Endothelial cell of umbilical vein (primary cell): ENCODE data around the gene POLR1D. TPM values are rescaled to one million over a fixed set of nuclear protein-coding genes. Genes with fewer than 3 reads are reported as not detected.

ENCODE experiments used
- BruUV-seq: library from RNA; stranded (reverse); fragments of 400-500 nt; replicated peaks from 2 replicates; lab custom pipeline; 2021; lab: Mats Ljungman, UMichigan
- CTCF ChIA-PET: fragments of 300-600, 350-600 bp; sonication (Branson Sonifier 250); formaldehyde crosslinking; loops from one replicate; lab custom pipeline; 2021; ENCODE audit warnings: antibody characterized with exemption, inconsistent platforms; lab: Charles Lee
- POLR2A ChIA-PET: fragments of 300-600, 350-600 bp; sonication (Branson Sonifier 250); formaldehyde crosslinking; loops from one replicate; lab custom pipeline; 2021; ENCODE audit warnings: antibody characterized with exemption, inconsistent platforms; lab: Charles Lee
- DNase-seq: peaks from one replicate; pipeline ENCODE4 v3.0.0-alpha.2; 2011; ENCODE audit warnings: low read depth, low spot score
- FAIRE-seq: peaks from 2 replicates; lab custom pipeline; 2011; peaks lifted over from hg19 to GRCh38; lab: Jason Lieb, UNC
- H2AFZ ChIP-seq: 2 replicates; pipeline ENCODE4 v1.6.0; 2012; ENCODE audit warnings: low read depth, low read length, control low read depth, inconsistent platforms
- H3K27ac ChIP-seq: 2 replicates; pipeline ENCODE4 v1.5.1; 2011; ENCODE audit warnings: low read depth, mild to moderate bottlenecking, control low read depth, low read length, moderate library complexity; ENCODE audit not compliant: insufficient read depth
- H3K27me3 ChIP-seq, 2 experiments: 2 replicates each; pipeline versions ENCODE4 v1.6.0 to v1.6.1; 2011; ENCODE audit warnings: low read length in 2 of 2, mixed read lengths in 1 of 2; ENCODE audit not compliant: control insufficient read depth in 2 of 2, insufficient read depth in 2 of 2
- H3K36me3 ChIP-seq, 2 experiments: 2 replicates in 1 of 2; 3 replicates in 1 of 2; pipeline ENCODE4 v1.5.1; 2011; ENCODE audit warnings: low read length in 2 of 2, mild to moderate bottlenecking in 1 of 2, moderate library complexity in 1 of 2; ENCODE audit not compliant: control insufficient read depth in 2 of 2, insufficient read depth in 2 of 2; ENCODE audit errors: extremely low read depth in 1 of 2
- H3K4me1 ChIP-seq: 3 replicates; pipeline ENCODE4 v1.5.1; 2011; ENCODE audit warnings: mild to moderate bottlenecking, low read length; ENCODE audit not compliant: control insufficient read depth, insufficient read depth; ENCODE audit errors: extremely low read depth
- H3K4me2 ChIP-seq: 2 replicates; pipeline ENCODE4 v1.6.1; 2011; ENCODE audit warnings: low read length, control low read depth, mixed read lengths; ENCODE audit not compliant: insufficient read depth
- H3K4me3 ChIP-seq, 3 experiments: fragments of 200-600 bp in 1 of 3; sonication (generic), shearing (Covaris generic) in 1 of 3; replicated peaks in 1 of 3; 2 replicates each; pipeline ENCODE4 v1.5.1; 2011 to 2016; ENCODE audit warnings: control low read depth in 3 of 3, low read length in 3 of 3, mild to moderate bottlenecking in 2 of 3, inconsistent platforms in 1 of 3, low read depth in 1 of 3, moderate library complexity in 1 of 3; ENCODE audit not compliant: insufficient read depth in 1 of 3
- H3K79me2 ChIP-seq: 2 replicates; pipeline ENCODE4 v1.6.0; 2012; ENCODE audit warnings: low read length, inconsistent platforms; ENCODE audit not compliant: control insufficient read depth, insufficient read depth
- H3K9ac ChIP-seq: replicated peaks from 2 replicates; pipeline ENCODE3; 2011; ENCODE audit warnings: low read length, control low read depth; ENCODE audit not compliant: insufficient read depth; ENCODE audit errors: extremely low read depth
- H3K9me1 ChIP-seq: replicated peaks from 3 replicates; pipeline ENCODE4 v1.6.0; 2011; ENCODE audit warnings: mild to moderate bottlenecking, low read length; ENCODE audit not compliant: control insufficient read depth, insufficient read depth; ENCODE audit errors: extremely low read depth
- H3K9me3 ChIP-seq: replicated peaks from 2 replicates; pipeline ENCODE4 v1.5.1; 2012; ENCODE audit warnings: low read length, inconsistent platforms; ENCODE audit not compliant: control insufficient read depth, insufficient read depth
- H4K20me1 ChIP-seq: replicated peaks from 2 replicates; pipeline ENCODE3; 2011; ENCODE audit warnings: mild to moderate bottlenecking, low read length; ENCODE audit not compliant: control insufficient read depth, insufficient read depth; ENCODE audit errors: extremely low read depth
- CTCF ChIP-seq, 2 donors: IDR thresholded peaks; 1 replicate in 1 of 2; 2 replicates in 1 of 2; pipeline ENCODE4 v1.5.1; 2011; ENCODE audit warnings: low read length in 2 of 2, mild to moderate bottlenecking in 2 of 2, moderate library complexity in 2 of 2, control low read depth in 1 of 2, inconsistent platforms in 1 of 2, low read depth in 1 of 2; ENCODE audit not compliant: insufficient read depth in 1 of 2; ENCODE audit errors: extremely low read depth in 1 of 2
- EZH2 ChIP-seq: IDR thresholded peaks from 2 replicates; pipeline ENCODE4 v1.6.1; 2012; ENCODE audit warnings: borderline replicate concordance, low read depth, mild to moderate bottlenecking, moderate library complexity, low read length, inconsistent platforms; ENCODE audit not compliant: severe bottlenecking
- FOS ChIP-seq: IDR thresholded peaks from 2 replicates; pipeline ENCODE4 v1.6.1; 2011; ENCODE audit warnings: mild to moderate bottlenecking, low read length, moderate library complexity, borderline replicate concordance; ENCODE audit not compliant: insufficient read depth
- GATA2 ChIP-seq: IDR thresholded peaks from 2 replicates; pipeline ENCODE4 v1.7.0; 2011; ENCODE audit warnings: low read depth, mild to moderate bottlenecking, moderate library complexity, mixed read lengths, low read length; ENCODE audit not compliant: insufficient read length, insufficient read depth
- JUN ChIP-seq: IDR thresholded peaks from 2 replicates; pipeline ENCODE4 v1.6.1; 2011; ENCODE audit warnings: borderline replicate concordance, low read depth; ENCODE audit not compliant: insufficient read length, insufficient read depth
- MYC ChIP-seq: IDR thresholded peaks from one replicate; pipeline ENCODE4 v1.6.1; 2011; ENCODE audit warnings: mild to moderate bottlenecking, low read depth, low read length
- POLR2A ChIP-seq: IDR thresholded peaks from 2 replicates; pipeline ENCODE4 v1.6.1; 2012; ENCODE audit warnings: low read depth, mild to moderate bottlenecking, control low read depth, low read length
- POLR2AphosphoS5 ChIP-seq: IDR thresholded peaks from 2 replicates; pipeline ENCODE4 v1.6.1; 2012; ENCODE audit warnings: low read depth, mild to moderate bottlenecking, control low read depth, low read length, moderate library complexity; ENCODE audit not compliant: insufficient read depth
- dilution Hi-C: fragments of 300-500 bp; cut with MboI; formaldehyde crosslinking; loops from one replicate; pipeline ENCODE4 v1.15.0; 2019; ENCODE audit warnings: low sequenced_read_pairs; ENCODE audit not compliant: extremely low pct_ligation_motif_present
- intact Hi-C: fragments of 100-400 bp; cut with micrococcal nuclease; formaldehyde crosslinking; loops from one replicate; pipeline ENCODE4 v1.10.0; 2022
- polyA plus RNA-seq, 4 experiments: library from polyadenylated mRNA; depleted of rRNA in 3 of 4; stranded (reverse) in 3 of 4; unstranded in 1 of 4; fragments of >200 nt; gene quantifications; 2 replicates each; pipeline versions ENCODE4 v1.2.1 to v1.2.3, GENCODE V29; 2011 to 2012; ENCODE audit warnings: missing spikeins in 1 of 4
- total RNA-seq: library from RNA; stranded (reverse); gene quantifications from 2 replicates; pipeline ENCODE4 v1.2.3, GENCODE V29; 2021
- TF ChIP-seq, protein P1 (sequence below): IDR thresholded peaks from 2 replicates; pipeline ENCODE4 v1.6.1; 2011; ENCODE audit not compliant: insufficient read depth, insufficient read length

The POLR1D gene
- total and polyA plus RNA-seq, 2 donors (not counting 3 experiments of a cell fraction or from before 2014, with no cell fraction given): 90.7 to 111 TPM

DNA sequence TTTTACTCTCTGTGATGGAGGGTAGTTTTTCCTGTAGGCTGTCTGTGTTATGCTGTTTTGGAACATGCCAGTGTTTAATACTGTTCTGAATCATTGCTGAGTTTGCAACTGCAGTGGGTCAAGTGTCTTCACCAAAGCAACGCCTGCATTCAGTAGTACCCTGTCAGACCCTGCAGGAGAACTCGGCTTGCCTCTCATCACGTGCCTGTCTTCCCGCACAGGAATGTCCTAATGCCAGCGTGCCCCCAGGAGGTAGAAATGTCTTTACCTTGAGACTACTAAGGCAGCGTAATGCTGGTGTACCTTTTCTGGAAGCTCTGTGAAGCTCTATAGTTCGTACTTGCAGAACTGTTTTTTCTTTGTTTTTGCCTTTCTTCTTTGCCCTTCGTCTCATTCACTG, 42.3 kb downstream of the POLR1D start:
- TF ChIP-seq GATA2: no peak
- no peak for TF ChIP-seq MYC
- TF ChIP-seq POLR2AphosphoS5: no peak
- TF ChIP-seq FOS: no peak
- no peak for TF ChIP-seq JUN
- TF ChIP-seq CTCF (IDR thresholded peaks at IDR 0.05; ENCODE audit: extremely low read depth in 1 of 2, insufficient read depth in 1 of 2, low read depth in 1 of 2, low read length in 2 of 2): no peak
- TF ChIP-seq, protein P1, sequence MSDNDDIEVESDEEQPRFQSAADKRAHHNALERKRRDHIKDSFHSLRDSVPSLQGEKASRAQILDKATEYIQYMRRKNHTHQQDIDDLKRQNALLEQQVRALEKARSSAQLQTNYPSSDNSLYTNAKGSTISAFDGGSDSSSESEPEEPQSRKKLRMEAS: no peak
- TF ChIP-seq EZH2: no peak
- no peak for TF ChIP-seq POLR2A
- Histone ChIP-seq H4K20me1 (no peaks in the 10 kb centered on the region), H3K4me2 (no peak overlapping the region), H3K27ac (no peak overlapping the region), H3K36me3 (peaks cover 2 to 3% of the 10 kb centered on the region in 2 experiments), H3K4me3 (no peak overlapping the region), H3K4me1 (peaks cover 2% of the 10 kb centered on the region), H3K9ac (no peak overlapping the region), H3K27me3 (no peaks in the 10 kb centered on the region), H3K79me2 (peaks cover 1% of the 10 kb centered on the region), H3K9me3 (no peaks in the 10 kb centered on the region), H3K9me1 (no peaks in the 10 kb centered on the region), H2AFZ (no peak overlapping the region)
- no TSS peak for BruUV-seq
- dilution Hi-C loops: no loop called here
- ChIA-PET POLR2A (no interaction called here), CTCF (interaction anchor here (1.0 kb wide), 1 partner anchor 12 kb away, joined by 3 read pairs; no protein-coding TSS in a partner anchor)
- intact Hi-C loops: no loop called here
- no peak for DNase-seq
- FAIRE-seq: no peak
